ENCODE results near the gene CRACDL.

The CRACDL gene

GRCh38 chr2:98924910-98925309 lies 11.1 kb downstream of the CRACDL start:
- no peak for DNase-seq (ENCODE audit: low read depth in 2 of 2)

GRCh38 chr2:98924038-98924830 lies 11.8 kb downstream of the CRACDL start:
- no peak for DNase-seq (ENCODE audit: low read depth in 2 of 2)

GRCh38 chr2:98923244-98923940 lies 12.6 kb downstream of the CRACDL start:
- no peak for DNase-seq (ENCODE audit: low read depth in 2 of 2)

GRCh38 chr2:98921062-98921461 lies 15.0 kb downstream of the CRACDL start:
- no peak for DNase-seq (ENCODE audit: low read depth in 2 of 2)

GRCh38 chr2:98917031-98917471 lies 19.0 kb downstream of the CRACDL start:
- DNase-seq (ENCODE audit: low read depth in 2 of 2), result no peak

- DNase-seq (ENCODE audit: low read depth in 2 of 2), result no peak
These were observed 20.2 kb downstream of the CRACDL start for GRCh38 chr2:98915751-98916358.

- DNase-seq (ENCODE audit: low read depth in 2 of 2), result no peak
These were observed 21.1 kb downstream of the CRACDL start for GRCh38 chr2:98914713-98915580.

- DNase-seq (ENCODE audit: low read depth in 2 of 2), result no peak
These were observed 21.9 kb downstream of the CRACDL start for GRCh38 chr2:98913916-98914712.

- DNase-seq (ENCODE audit: low read depth in 2 of 2), result no peak
These were observed 22.8 kb downstream of the CRACDL start for GRCh38 chr2:98912957-98913915.

- DNase-seq (ENCODE audit: low read depth in 2 of 2), result no peak
These were observed 23.7 kb downstream of the CRACDL start for GRCh38 chr2:98912221-98912851.

- DNase-seq (ENCODE audit: low read depth in 2 of 2), result no peak
These were observed 24.5 kb downstream of the CRACDL start for GRCh38 chr2:98911376-98912154.

GRCh38 chr2:98911126-98911375 lies 25.0 kb downstream of the CRACDL start:
- DNase-seq (ENCODE audit: low read depth in 2 of 2), result no peak

GRCh38 chr2:98910349-98911125 lies 25.5 kb downstream of the CRACDL start:
- DNase-seq (ENCODE audit: low read depth in 2 of 2), result no peak

- no peak for DNase-seq (ENCODE audit: low read depth in 2 of 2)
These were observed 26.5 kb downstream of the CRACDL start for GRCh38 chr2:98909317-98910211.

- no peak for DNase-seq (ENCODE audit: low read depth in 2 of 2)
These were observed 27.1 kb downstream of the CRACDL start for GRCh38 chr2:98908931-98909316.

- DNase-seq (ENCODE audit: low read depth in 2 of 2), result no peak
These were observed 27.8 kb downstream of the CRACDL start for GRCh38 chr2:98907966-98908905.

All from activated CD8-positive, alpha-beta memory T cell treated with anti-CD3 and anti-CD28 coated beads for 4 hours (primary cell).